Renal cortex interstitium (tissue), 11 donors: ENCODE data around the gene AGO3. TPM values are rescaled to one million over a fixed set of nuclear protein-coding genes. Genes with fewer than 3 reads are reported as not detected.

Experiments used
- DNase-seq, 11 donors: peaks; one replicate each; pipeline ENCODE4 v3.0.0-alpha.2; 2013; ENCODE audit warnings: low read depth in 9 of 11, low spot score in 4 of 11; ENCODE audit errors: extremely low read depth in 1 of 11
- polyA plus RNA-seq, 3 donors: library from polyadenylated mRNA; unstranded; fragments of 120-200 nt; gene quantifications; one replicate each; pipeline ENCODE4 v1.2.1, GENCODE V29; 2013; ENCODE audit not compliant: insufficient read length in 3 of 3

The AGO3 gene
- polyA plus RNA-seq, 3 donors: 11.6 to 13.8 (median 11.8) TPM

- no peak for DNase-seq
These were observed 170.6 kb downstream of the AGO3 start for GRCh38 chr1:36101546-36101945.

GRCh38 chr1:36106269-36106668 is 175.4 kb downstream of the AGO3 start:
- DNase-seq: no peak

- DNase-seq: no peak
These were observed 176.5 kb downstream of the AGO3 start for GRCh38 chr1:36107394-36107793.

- no peak for DNase-seq
These were observed 177.4 kb downstream of the AGO3 start for GRCh38 chr1:36108314-36108713.

- DNase-seq: no peak
These were observed 178.3 kb downstream of the AGO3 start for GRCh38 chr1:36109041-36109679.

GRCh38 chr1:36111151-36111550 is 180.2 kb downstream of the AGO3 start:
- no peak for DNase-seq

- DNase-seq: no peak
These were observed 181.9 kb downstream of the AGO3 start for GRCh38 chr1:36112823-36113222.

- DNase-seq: no peak
These were observed 183.5 kb downstream of the AGO3 start for GRCh38 chr1:36114371-36114770.

- no peak for DNase-seq
These were observed 184.3 kb downstream of the AGO3 start for GRCh38 chr1:36115200-36115669.

- DNase-seq: no peak
These were observed 185.0 kb downstream of the AGO3 start for GRCh38 chr1:36115931-36116330.

GRCh38 chr1:36116901-36117300 is 186.0 kb downstream of the AGO3 start:
- DNase-seq: no peak

- no peak for DNase-seq
These were observed 187.7 kb downstream of the AGO3 start for GRCh38 chr1:36118447-36119204.

GRCh38 chr1:36119456-36119855 is 188.6 kb downstream of the AGO3 start:
- DNase-seq: no peak

Other genes with a start within 250 kb of the AGO3 start
- gene C1orf216, start 212.2 kb upstream of the AGO3 start, polyA plus RNA-seq: 10 to 100 TPM in 1 of 3 donors, 1 to 10 TPM in 2; 7.1 to 11.7 (median 9.8) TPM
- gene CLSPN, start 161.1 kb upstream of the AGO3 start, polyA plus RNA-seq: 10 to 100 TPM in 2 of 3 donors, 1 to 10 TPM in 1; 9.0 to 16.9 (median 16.4) TPM
- gene AGO4, start 123.1 kb upstream of the AGO3 start, polyA plus RNA-seq: 10 to 100 TPM; 20.8 to 32.0 (median 20.9) TPM
- gene AGO1, start 47.9 kb upstream of the AGO3 start, polyA plus RNA-seq: 10 to 100 TPM; 17.1 to 18.5 (median 17.2) TPM
- gene TEKT2, start 153.0 kb downstream of the AGO3 start, polyA plus RNA-seq: 10 to 100 TPM; 11.5 to 14.9 (median 13.0) TPM
- 10 to 100 TPM; 29.7 to 35.3 (median 34.4) TPM for gene ADPRS, start 157.8 kb downstream of the AGO3 start, polyA plus RNA-seq
- gene COL8A2, start 194.1 kb downstream of the AGO3 start, polyA plus RNA-seq: 1 to 10 TPM; 1.3 to 3.2 (median 1.7) TPM
- gene TRAPPC3, start 218.4 kb downstream of the AGO3 start, polyA plus RNA-seq: 10 to 100 TPM; 61.4 to 65.5 (median 64.4) TPM
- 10 to 100 TPM; 49.4 to 77.8 (median 55.9) TPM for gene MAP7D1, start 225.1 kb downstream of the AGO3 start, polyA plus RNA-seq